HG02763 (cell line): ENCODE measurements around the gene NPPC.
"Not testable (repeated sequence)": the region's sequence is repeated elsewhere in the genome, so short reads cannot be mapped to it uniquely, and the experiment has no call there.

Experiments
- ATAC-seq: cut with Tn5 transposase; IDR thresholded peaks from one replicate; pipeline ENCODE4 v1.9.1; 2021; ENCODE audit warnings: mild to moderate bottlenecking, moderate library complexity; ENCODE audit not compliant: unreplicated experiment

The NPPC gene

DNA sequence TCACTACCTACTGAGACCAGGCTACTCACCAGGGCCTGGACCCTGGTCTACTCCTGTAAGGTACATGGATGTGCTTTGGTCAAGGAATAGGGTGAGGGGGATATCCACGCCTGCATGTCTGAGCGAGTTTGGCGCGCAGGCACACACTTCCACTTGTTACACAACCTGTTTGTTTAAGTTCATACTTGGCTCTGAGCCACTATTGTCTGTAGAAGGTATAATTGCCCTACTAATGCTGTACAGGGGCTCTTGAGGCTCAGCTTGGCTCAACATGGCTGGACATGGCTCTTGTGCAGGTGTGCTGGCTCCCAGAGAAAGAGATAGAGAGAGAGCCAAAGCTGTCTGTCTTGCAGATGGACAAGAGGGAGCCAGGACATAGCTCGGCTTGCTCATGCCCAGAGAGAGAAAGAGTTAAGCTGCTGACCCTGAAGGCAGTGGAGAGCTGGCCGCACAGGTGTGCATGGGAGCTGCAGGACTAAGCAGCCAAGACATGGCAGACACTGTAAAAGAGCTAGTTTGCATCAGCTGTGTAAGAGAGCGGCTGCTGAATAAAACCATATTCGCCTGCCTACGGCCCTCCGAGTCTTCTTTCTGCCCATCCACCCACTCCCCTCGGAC, 35.2 kb downstream of the NPPC start:
- ATAC-seq = no peak

DNA sequence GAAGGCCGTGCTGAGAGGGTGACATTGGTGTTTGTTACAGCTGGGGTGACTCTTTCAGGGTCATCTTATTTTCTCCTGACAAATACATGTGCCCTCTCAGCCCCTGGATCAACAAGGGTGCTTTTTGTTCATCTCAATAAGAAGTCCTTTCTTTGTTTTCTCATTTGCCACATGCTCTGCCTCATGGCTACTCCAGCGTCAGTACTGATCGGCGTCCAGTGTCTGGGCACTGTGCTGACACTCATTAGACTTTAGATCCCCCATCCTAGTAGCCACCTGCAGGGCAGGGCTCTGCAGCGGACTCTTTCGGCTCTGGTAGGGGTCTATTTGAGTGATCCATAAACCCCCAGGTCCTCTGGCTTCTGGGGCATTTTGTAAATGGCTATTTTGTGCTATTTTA, 38.4 kb downstream of the NPPC start:
- ATAC-seq = no peak

DNA sequence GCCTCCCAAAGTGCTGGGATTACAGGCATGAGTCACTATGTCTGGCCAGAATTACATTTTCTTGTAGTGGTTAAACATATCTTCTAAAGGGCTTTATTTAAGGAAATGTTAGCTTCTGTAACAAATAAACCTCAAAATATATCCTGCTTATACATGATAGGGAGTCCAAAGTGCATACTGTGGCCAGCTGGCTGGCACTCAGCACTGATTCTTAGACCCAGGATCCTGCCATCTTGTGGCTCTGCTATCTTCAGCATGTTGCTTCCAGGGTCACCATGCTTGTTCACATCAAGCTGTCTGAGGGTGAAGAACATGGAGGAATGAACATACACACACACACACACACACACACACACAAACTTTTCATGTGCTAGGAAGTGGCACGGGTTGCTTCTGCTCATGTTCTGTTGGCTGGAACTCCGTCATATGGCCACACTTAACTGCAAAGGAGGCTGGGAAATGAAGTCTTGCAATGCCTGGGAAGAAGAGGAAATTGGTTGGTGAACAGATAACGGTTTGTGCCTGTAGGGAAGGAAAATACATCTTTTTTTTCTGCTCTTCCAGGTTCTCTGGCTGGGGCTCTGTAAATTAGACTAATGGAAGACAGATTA, 40.0 kb downstream of the NPPC start:
- ATAC-seq = no peak

DNA sequence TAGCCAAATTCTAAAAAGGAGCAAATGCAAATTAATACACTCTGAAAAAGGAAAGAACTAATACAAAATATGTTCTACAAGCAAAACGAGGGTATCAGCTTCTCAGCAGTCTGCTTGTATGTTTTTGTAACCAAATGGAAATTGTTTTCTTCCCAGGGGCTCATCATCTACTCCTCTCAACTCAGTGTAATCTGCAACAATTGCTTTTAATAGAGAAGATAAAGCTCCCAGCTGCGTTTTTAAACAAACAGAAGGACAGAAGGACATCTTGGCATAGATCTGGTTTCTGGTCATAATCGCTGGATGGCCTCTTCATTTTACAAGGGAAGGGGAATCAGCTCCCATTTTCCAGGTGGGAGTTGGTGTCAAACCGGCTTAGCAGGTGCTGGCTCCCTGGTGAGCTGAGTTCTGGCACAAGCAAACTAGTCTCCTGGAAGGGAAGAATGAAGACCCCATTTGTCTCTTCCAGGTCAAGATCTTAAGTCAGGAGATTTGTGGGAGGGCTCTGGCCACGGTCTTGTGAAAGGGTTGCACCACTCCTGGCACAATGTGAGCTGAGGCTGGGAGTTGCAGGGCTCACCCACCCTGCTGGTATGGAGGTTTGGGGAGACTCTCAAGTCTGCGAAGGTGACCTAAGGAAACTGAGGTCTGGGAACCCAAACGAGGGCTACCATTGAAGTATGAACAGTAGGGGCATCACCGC, 41.6 kb downstream of the NPPC start:
- no peak for ATAC-seq

DNA sequence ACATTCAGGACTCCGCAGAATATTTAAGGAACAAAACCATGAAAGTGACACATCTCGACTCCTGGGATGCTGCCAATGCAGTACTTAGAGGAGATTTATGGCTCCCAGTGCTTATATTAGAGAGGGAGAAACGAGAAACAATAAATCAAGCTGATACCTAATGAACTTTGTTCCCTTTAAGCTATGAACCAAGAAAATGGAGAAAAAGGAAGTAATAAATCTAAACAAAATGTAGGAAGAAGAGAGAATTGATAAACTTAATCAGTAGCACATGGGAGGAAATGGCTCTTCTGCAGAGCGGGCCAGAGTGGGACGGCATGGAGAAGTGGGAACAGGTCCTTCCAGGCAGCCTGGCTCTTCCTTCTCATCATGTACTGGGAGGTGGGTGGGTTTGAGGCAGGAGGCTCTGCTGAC, 42.7 kb downstream of the NPPC start:
- ATAC-seq = no peak

GRCh38 chr2:231882646-231883045, 43.5 kb downstream of the NPPC start:
- no peak for ATAC-seq

DNA sequence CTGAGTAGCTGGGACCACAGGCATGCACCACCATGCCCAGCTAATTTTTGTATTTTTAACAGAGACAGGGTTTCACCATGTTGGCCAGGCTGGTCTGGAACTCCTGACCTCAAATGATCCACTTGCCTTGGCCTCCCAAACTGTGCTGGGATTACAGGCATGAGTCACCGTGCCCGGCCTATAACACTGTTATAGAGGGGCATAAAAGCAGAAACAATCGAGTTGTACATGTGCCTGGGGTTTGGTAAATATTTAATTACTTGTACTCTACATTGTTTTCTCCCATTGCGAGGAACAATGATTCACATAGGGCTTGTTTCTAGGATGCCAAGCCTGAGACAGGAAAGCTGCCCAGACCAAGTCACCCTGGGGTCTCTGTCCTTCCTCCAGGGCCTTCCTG, 45.8 kb downstream of the NPPC start:
- ATAC-seq = not testable (repeated sequence)

DNA sequence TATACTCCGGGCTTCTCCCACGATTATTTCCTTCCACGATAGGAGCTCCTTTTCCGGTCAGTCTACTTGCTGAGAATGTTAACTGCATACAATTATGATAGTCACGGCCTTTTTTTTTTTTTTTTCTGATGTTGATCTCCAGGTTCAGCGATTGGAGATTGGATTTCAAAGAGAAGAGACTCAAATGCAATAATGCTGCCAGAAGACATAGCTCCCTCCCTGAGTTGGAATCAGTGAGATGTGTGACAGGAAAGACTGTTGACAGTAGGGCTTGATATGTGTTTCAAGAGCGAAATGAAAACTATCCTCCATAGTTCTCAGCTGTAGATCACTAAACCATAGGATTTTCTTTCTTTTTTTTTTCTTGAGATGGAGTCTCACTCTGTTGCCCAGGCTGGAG, 47.0 kb downstream of the NPPC start:
- no peak for ATAC-seq

DNA sequence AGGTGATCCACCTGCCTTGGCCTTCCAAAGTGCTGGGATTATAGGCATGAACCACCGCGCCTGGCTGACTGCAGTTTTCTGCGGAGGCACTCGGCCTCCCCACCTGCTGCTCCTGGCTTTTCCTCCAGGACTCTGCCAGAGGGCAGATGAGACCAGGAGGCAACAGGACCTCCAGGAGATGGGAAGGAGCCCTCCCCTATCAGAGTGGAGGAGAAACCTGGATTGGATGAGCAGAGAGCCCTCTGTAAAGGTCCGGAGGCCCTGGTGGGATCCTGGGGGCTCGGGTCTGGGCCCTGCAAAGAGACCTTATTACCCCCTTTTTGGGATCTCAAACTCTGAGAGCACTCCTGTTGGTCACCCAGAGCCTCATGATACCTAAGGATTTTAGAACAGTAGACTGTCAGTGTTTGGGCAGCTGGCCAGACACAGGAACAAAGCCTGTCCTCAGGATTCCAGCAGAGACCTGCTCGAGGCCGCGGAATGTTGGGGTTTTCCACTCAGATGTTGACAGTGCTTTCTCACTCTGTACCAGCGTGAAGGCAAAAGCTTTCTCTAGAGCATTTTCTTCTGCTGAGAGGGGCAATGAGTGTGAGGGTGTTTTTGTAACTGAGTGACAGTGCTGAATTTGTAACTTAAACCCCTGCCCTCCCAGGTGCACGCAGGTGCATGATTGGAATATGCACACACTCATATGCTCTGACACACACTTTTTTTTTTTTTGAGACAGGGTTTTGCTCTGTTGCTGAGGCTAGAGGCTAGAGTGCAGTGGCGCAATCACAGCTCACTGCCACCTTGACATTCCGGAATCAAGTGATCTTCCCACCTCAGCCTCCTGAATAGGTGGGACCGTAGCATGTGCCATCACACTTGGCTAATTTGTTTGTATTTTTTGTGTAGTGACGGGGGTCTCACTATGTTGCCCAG, 48.4 kb downstream of the NPPC start:
- ATAC-seq = no peak

DNA sequence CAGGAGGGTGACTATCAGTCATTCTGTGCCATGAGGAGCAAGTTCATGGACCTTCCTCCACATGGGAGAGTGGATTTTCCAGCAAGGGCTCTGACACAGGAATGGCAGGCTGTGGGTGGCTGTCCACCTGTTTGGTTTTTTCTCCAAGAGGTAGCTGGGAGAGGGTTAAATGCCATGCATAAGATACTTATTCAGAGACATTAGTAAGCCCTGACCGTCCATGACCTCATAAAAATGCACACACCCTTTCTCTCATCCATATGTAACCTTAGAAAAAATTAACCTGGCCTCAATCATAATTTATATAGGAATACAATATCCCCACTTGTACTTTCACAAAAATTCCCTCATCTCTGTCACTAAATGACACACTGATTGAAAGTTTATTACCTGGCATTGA, 51.3 kb downstream of the NPPC start:
- ATAC-seq = no peak
